D341Med (cell line): ENCODE results near the gene UGT2B7.
"Not testable (repeated sequence)": the region's sequence is repeated elsewhere in the genome, so short reads cannot be mapped to it uniquely, and the experiment has no call there.

Experiments
- DNase-seq: peaks from one replicate; pipeline ENCODE4 v3.0.0; 2012; ENCODE audit warnings: low spot score

Gene UGT2B7

DNA sequence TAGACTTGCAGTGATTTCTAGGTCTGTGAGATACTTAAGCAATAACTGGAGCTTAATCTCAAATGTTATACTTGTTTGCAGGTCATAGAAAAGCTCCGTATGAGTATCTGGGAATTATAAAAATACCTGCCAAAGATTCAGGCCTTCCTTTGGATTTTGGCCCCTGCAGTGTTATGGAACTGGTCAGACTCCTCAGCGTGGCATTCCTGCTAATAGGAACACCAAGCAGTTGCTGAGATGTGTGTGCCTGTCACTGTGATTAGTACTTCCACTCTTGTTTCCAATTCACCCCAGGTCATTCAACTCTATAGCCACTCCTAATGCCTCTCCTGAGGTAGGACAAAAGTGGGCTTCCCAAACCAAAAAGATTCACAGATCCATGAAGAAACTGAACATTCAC is 7.8 kb upstream of the UGT2B7 start:
- DNase-seq, result no peak

DNA sequence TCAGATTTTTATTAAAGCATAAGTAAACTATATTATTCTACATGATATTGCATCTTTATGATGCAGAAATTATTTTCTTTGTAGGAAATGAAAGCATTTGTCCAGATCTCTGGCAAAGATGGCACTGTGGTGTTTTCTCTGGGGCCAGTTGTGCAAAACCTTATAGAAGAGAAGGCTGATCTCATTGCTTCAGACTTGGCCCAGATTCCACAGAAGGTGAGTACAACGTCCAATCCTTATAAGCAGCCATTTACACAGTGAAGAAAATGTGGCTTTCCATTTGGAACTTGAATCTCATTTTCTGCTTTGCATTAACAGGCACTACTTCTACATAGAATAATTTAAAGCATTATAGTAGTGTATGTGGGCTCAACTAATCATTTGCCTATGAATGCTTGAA is 6.9 kb upstream of the UGT2B7 start:
- no peak for DNase-seq

DNA sequence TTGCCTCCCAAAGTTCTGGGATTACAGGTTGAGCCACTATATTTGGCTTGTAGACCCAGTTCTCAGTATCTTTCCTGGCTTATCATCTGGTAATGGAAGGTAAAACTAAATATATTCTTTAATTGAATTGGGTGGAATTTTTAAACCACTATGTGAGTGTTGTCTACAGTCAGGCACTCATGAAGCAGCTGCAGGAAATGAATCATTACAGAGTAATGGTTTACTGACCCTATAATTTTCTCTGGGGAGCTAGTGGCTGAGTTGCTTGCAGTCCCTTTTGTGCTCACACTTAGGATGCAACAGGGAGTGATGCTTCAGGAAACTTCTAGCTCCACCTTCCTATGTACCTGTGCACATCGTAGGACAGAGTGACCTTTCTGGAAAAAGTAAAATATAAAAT is 4.1 kb upstream of the UGT2B7 start:
- no peak for DNase-seq

DNA sequence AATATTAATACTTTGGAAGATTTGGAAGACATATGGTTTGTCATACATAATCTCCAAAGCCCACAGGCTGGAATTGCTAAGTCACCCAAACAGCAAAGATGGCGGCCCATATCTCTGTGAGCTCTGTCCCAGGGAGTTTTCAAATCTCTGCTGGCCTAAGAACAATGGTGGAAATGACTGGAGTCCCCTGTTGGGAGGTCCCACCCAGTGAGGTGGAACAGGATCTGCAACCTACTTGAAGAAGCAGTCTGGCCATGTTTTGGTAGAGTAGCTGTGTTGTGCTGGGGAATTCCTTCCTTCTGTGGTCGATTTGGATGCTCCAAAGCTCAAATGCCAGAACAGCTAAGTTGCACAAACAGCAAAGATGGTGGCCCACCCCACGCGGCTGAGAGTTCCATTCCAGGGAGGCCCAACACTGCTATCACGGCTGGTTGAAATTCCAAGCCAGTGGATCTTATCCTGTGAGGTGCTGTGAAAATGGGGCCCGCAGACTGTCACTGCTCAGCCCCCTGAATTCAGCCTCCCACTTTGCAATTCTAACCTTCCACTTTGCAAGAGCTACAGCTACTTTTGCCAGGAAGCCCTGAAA is 3.2 kb upstream of the UGT2B7 start:
- DNase-seq, result no peak

- no peak for DNase-seq
Observed at GRCh38 chr4:69093681-69094080, 2.6 kb upstream of the UGT2B7 start.

DNA sequence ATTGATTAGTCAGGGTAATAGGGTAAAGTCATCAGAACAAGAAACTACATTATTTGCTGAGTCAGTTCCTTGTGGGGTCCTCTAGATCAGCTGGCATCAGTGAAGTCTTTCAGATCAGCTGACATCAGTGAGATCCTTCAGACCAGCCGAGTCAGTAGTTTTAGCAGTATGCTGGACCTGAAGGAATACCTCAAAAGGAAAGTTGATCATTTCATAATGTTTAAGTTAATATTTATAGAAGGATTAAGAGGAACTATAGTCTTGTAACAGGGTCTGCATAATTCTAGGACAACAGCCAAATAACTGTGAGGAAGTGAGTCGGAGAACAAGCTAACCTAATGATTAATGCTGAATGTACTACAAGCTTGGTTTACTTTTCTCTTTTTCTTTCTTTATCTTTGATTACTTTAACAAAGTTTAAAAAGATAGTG is 958 bp upstream of the UGT2B7 start:
- DNase-seq, result no peak

- no peak for DNase-seq
Observed at GRCh38 chr4:69096810-69097209, 536 bp downstream of the UGT2B7 start.

- no peak for DNase-seq
Observed at GRCh38 chr4:69098470-69098869, 2.2 kb downstream of the UGT2B7 start.

DNA sequence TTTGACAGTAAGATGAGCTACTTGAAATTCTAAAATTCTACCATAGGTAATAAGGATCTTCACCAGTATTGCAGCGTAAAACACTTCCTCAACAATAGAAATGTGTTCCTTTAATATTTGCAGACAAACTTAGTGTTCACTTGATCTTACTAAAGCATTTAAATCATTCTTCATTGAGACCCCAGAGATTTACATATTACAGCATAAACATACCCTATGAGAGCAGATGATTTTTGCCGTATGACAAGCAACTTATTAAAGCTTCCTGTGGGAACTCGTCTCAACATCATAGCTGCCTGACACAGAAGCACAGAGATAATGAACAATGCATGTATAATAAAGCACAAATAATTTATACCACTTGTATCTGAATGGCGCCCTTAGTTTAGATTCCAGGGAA is 3.6 kb downstream of the UGT2B7 start:
- no peak for DNase-seq

DNA sequence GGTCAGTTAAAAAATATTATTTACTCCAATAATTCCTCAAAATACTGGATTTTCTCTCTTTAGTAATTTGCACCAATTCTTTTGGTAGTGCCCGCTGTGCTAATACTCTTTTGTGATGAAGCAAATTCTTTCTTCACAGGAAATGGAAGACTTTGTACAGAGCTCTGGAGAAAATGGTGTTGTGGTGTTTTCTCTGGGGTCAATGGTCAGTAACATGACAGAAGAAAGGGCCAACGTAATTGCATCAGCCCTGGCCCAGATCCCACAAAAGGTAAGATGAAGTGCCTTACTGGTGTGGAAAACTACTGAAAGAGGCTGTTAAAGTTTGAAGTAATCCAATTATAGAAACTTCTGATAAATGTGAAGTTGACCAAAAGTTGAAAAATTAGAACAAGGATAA is 6.4 kb downstream of the UGT2B7 start:
- not testable (repeated sequence) for DNase-seq

- DNase-seq, result no peak
Observed at GRCh38 chr4:69104719-69105275, 8.5 kb downstream of the UGT2B7 start.

- not testable (repeated sequence) for DNase-seq
Observed at GRCh38 chr4:69115151-69115850, 19.0 kb downstream of the UGT2B7 start.

DNA sequence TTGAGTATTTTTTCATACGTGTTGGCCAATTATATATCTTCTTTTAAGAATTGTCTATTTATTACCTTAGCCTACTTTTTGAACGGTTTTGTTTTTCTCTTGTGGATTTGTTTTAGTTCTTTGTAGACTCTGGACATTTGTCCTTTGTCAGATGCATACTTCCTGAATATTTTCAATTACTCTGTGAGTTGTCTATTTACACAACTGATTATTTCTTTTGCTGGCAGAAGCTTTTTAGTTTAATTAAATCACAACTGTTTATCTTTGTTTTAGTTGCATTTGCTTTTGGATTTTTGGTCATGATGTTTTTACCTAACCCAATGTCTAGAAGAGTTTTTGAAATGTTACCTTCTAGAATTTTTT is 19.6 kb downstream of the UGT2B7 start:
- DNase-seq, result no peak

GRCh38 chr4:69116645-69117321 is 20.5 kb downstream of the UGT2B7 start:
- no peak for DNase-seq

DNA sequence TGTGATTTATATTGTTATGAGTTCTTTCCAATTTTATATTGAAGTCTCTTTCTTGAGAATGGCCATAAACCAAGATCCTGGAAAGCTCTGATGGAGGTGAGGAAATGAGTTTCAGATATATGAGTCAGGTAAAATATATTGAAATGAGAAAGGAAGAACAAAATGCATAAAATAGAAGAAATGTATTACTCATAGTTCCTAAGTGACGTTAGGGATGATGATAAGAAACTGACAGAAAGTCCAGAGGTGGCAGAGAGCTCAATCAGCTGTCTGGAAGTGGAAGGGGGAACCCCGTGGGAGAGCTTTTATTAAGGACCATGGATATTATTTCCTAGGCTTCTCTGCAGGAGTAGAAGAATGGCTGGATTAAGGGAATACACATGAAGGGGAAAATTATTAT is 24.6 kb downstream of the UGT2B7 start:
- DNase-seq, result no peak

- DNase-seq, result no peak
Observed at GRCh38 chr4:69122476-69122875, 26.2 kb downstream of the UGT2B7 start.

DNA sequence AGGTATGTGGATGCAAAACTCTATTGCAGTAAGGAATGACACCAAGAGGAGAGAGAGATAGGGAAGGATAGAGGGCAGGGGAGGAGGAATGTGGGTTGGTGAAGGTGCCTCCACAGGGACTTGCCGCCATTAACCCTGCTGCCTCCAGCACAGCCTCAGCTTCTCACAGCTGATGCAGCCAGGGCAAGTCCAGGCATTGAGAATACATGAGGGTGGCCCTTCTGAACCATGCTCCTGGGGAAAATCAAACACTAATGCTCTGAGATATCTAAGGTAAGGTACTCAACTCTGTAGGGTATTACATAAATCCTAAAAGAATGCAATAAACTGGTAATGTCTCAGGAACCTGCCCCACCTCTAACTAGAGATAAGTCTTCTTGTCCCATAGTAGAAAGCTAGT is 28.7 kb downstream of the UGT2B7 start:
- DNase-seq, result no peak

- no peak for DNase-seq
Observed at GRCh38 chr4:69126024-69126423, 29.8 kb downstream of the UGT2B7 start.

DNA sequence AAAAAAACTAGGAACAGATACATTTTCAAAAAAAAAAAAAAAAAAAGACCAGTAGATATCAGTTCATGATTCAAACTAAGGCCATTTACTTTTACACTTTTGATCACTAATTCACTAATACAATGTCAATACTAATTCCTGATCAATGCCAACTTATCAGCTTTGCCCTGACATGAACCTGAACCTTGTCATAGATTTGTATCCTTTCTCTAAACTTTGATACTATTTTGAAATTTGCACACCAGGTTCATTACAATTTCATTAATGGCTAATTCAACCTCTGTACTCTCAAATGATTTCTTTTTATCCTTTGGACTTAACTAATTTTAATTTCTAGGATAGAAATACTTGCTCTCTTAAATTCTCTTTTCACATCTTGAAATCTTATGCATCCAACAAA is 37.7 kb downstream of the UGT2B7 start:
- DNase-seq, result no peak

DNA sequence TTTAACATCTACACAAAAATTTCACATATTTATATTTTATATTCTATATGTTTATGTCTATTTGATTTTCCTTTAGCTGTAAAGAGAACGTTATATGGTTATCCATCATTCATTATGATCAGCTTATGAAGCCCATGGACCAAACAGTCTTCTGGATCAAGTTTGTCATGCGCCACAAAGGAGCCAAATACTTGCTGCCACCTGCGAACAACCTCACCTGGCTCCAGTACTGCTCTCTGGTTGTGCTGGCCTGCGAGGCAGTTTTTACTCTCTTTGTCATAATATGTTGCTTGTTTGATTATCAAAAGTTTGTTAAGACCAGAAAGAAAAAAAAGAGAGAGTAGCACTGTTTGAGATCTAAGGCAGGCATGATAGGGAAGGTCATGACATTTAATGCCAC is 38.2 kb downstream of the UGT2B7 start:
- no peak for DNase-seq

DNA sequence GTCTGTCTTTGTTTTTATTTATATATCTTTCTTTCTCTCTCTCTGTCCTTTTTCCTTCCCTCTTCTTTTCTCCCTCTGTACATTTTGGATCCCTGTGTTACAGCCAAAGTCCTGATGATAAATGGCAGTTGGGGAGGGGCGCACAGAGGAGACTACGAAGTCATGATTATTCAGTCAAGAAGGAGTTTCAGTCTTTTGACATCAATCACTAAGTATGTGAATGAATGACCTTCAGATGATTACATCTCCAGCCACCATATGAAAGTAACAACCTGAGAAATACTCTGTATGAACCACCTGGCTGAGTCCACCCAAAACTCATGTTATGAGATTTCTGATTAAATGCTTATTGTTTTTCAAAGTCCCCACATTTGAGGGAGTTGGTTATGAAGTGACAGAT is 45.0 kb downstream of the UGT2B7 start:
- DNase-seq, result no peak

- no peak for DNase-seq
Observed at GRCh38 chr4:69147334-69147733, 51.1 kb downstream of the UGT2B7 start.

DNA sequence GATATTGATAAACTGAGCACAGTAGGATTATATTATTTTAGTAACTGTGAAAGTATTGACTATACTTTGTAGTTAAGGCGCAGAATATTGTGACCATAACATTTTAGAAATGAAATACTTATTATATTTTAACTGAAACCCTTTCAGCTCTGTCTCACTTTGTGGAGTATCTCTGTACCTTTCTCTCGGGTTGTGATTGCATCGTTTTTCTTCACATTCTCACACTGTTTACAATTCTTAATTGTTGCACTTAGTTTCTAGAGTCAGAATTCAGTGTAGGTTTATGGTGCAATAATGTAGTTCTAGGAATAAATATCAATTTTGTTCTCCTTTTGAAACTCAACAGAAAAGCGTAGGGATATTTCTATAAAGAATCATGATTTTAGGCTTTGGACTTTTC is 57.7 kb downstream of the UGT2B7 start:
- no peak for DNase-seq
